NCI-H187 treated with DMSO at 0.1 percent for 48 hours (cell line): ENCODE results near the gene ETNPPL.

Experiments
- DNase-seq: peaks from one replicate; lab custom pipeline; 2025; lab: John Stamatoyannopoulos, UW

ETNPPL gene

DNA sequence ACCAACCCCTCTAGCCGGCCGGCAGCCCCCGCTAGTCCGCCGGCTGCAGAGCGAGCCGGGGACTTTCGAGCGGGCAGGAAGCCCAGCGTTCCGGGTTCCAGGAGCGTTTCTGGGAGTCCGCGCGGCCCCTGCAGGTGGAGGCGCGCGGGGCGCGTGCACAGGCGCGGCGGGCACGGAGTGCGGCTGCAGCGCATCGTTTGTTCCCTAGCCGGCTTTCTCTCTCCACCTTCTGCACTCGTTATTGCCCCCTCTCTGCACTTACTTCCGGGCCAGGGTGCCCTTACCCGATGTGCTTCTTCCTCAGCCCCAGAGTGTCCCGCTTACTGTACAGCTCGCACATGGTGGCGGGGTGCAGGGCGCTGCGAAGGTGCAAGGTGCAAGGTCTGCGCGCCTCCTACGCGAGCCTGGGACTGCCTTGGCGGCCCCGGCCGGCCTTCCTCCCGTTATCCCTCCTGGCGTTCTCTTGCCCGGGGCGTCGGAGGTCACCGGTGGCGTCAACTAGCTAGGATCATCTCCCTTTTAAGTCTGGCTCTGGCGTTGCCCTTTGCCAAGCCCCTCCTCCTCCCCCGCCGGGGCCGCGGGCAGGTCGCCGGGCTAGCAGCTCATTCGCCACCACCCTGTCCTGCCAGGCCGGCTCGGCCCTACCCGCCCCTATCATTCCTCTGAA is at the start of gene ETNPPL:
Gene ETNPPL (minus strand): TSS at position 495 of the 667 bp plus-strand sequence. CDS start 155 bp downstream, at position 340.
- no peak for DNase-seq

DNA sequence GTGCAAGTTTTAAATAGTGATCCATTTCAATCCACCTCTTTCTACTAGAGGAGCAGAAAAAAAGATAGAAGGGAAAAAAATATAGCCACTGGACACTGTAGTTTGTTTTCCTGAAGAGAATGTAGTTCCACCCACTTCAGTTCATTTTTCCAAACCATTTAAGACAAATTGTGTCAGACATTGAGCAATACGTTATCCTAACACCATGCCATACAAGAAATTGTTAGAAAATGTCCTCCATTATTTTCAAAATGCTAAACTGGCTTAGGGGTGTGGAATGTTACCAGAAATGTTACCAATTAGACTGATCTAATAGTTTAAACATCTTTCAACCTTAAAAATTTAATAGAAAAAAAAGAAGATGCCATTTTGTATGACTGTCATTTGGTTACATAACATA is 48.6 kb upstream of the ETNPPL start:
- no peak for DNase-seq

DNA sequence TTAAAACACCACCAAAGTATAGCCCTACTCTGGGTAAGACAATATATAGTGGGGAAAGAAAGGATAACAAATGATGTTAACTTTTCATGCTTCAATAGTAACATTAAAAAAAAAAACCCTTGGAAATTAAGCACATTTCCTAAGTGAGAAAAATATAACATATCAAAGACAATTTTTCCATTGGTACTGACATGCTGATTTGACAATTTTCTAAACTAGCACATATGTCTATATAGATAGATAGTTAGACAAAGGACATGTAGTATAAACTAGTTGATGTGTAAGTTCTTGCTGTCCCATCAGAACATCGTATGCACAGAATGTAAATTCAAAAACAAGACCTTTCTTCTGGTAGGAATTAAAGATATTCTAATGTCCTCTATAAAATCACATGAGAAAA is 47.2 kb upstream of the ETNPPL start:
- DNase-seq: no peak

GRCh38 chr4:108804648-108805273 is 41.9 kb upstream of the ETNPPL start:
- no peak for DNase-seq

GRCh38 chr4:108799306-108799705 is 36.5 kb upstream of the ETNPPL start:
- no peak for DNase-seq

DNA sequence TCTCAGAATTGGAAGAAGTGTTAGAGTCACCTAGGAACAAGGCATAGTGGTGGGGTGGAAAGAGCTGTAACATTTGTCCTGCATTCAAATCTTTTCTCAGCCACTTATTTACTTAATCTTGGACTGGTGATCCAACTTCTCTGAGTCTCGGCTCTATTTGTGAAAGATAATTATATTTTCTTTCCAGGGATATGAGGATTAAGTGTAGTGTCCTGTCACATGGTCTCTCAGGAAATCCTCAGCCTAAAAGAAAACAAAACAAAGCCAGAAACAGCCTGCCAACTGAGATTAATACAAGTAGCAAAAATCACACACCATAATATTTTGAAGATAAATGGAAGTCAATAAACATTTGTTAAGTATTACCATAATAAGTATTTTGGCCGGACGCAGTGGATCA is 33.3 kb upstream of the ETNPPL start:
- DNase-seq: no peak

DNA sequence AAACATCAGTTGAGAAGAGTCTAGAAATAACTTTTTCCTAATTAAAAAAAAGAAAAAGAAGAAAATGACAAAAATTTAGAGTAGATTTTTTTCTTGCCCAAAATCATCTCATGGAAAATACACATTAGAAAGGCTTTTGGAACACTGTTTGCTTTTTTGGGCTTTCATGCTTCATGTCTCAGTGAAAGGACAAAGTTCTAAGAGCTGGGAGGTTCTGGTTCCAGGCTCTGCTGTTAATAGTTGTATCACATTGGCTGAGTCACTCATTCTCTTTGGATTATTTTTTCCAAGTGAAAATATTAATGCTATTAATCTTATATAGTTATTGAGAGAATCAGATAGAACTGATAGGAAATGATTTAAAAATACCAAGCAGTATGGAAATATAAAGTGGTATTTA is 32.9 kb upstream of the ETNPPL start:
- no peak for DNase-seq

GRCh38 chr4:108794136-108794535 is 31.3 kb upstream of the ETNPPL start:
- no peak for DNase-seq

- no peak for DNase-seq
Measured at GRCh38 chr4:108793415-108793814, 30.6 kb upstream of the ETNPPL start.

DNA sequence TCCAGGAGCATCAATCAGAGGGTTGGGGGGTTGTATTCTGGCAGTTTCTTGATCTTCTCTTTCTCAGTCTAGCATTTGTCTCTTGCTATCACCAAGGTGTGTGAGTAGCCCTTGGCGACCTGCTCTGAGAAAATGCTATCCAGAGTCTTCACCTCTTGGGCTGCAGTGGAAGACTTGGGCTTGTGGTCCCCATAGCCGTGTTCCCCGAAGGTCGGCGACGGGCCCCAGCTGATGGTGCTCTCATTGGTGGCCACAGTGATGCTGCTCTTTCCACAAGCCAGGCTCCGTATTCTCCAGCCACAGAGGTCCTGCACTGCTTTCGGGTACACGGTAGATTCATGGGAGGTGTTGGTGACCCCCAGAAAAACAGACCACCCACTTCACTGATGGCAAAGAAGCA is 25.9 kb upstream of the ETNPPL start:
- no peak for DNase-seq

GRCh38 chr4:108787724-108788123 is 24.9 kb upstream of the ETNPPL start:
- no peak for DNase-seq

DNA sequence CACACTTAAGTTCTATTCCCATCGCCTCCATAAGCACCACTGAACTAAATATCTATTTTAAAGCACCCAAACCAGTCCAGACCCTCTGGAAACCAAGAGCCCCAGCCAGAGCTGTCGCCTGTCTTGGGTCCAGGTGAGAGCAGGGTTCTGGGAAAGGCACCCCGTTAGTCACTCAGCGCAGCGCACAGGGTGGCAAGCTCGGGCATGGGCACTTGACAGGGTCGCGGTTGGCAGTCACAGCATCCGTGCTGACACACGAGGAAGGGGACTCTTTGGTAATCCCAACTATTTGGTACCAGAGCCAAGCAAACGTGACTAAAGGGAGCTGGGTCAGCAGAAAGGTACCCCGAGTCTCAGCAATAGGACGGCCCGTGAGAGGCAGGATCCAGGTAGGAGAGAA is 24.3 kb upstream of the ETNPPL start:
- no peak for DNase-seq

DNA sequence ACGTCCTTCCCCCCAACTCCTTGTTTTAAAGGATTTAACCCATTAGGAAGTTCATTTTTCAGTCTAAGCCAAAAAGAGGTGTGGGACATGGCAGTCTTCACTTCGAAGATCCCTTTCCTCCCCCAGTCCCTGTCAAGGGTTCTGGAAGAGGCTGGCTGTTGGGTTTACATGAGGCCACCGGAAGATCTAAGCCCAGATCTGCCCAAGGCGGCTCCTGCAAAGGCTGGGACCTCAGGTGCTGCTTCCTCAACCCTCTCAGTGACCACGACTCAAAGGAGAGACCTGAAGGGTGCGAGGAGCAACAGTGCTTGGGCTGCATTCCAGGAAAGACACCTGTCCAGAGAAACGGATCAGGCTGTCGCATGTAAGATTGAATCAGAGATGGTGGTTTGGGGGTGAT is 23.5 kb upstream of the ETNPPL start:
- no peak for DNase-seq

DNA sequence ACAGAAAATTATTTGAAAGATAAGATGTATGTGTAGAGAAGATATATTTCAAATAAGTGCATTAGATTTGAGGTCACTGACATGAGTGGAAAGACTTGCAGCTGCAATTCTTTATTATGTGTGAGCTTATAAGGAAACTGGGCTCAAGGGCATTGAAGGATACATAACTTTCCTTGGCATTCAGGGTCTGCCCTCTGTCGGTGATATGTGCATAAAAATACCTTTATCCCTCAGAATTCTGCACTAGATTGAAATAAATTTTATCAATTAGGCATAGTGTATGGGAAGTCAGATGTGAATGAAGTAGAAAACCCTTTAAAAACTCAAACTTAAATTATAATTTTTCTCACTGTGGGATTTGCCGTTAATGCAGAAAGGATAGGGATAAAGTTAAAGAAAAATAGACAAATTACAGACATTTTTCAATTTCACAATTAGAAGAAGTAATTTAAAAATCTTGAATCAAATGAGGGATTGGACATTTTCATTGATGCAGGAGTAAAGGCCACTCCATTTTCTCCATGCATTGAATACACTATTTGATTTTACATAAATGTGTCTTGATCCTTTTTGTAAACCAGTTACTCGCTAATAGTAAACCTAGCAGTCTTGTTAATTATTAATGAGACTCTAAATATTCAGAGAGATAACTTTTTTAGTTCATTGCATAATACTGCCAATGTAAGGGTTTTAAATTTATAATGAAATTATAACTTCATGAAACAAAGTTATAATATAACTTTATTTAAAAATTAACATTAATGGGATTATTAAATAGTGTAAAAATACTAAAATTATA is 21.0 kb upstream of the ETNPPL start:
- no peak for DNase-seq

- no peak for DNase-seq
Measured at GRCh38 chr4:108779958-108780357, 17.1 kb upstream of the ETNPPL start.

GRCh38 chr4:108777388-108777787 is 14.5 kb upstream of the ETNPPL start:
- DNase-seq: no peak

- DNase-seq: no peak
Measured at GRCh38 chr4:108775921-108776320, 13.1 kb upstream of the ETNPPL start.

DNA sequence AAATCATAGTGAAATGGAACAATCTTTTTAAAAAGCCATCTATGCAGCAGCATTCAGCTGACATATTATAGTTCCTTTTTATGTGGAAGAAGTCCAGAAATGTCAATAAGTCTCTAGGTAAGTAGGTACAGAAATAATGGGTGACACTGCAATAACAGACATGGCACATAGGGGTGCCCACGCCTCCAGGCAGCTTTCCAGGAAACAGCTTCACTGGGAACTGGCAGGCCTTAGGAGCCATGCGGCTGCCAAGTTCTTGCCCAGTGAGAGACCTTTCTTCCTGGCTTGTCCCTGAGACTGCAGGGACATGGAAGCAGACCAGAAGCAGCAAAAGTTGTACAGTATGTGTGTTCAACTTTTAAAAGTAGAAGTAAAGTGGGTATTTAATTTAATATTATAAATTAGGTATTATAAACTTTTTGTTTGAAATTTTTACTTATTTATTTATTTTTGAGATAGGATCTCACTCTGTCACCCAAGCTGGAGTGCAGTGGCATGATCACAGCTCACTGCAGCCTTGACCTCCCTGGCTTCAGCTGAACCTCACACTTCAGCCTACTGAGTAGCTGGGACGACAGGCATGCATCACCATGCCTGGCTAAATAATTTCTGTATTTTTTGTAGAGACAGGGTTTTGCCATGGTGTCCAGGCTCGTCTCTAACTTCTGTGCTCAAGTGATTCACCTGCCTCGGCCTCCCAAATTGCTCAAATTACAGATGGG is 12.1 kb upstream of the ETNPPL start:
- no peak for DNase-seq

- DNase-seq: no peak
Measured at GRCh38 chr4:108772402-108772801, 9.5 kb upstream of the ETNPPL start.

DNA sequence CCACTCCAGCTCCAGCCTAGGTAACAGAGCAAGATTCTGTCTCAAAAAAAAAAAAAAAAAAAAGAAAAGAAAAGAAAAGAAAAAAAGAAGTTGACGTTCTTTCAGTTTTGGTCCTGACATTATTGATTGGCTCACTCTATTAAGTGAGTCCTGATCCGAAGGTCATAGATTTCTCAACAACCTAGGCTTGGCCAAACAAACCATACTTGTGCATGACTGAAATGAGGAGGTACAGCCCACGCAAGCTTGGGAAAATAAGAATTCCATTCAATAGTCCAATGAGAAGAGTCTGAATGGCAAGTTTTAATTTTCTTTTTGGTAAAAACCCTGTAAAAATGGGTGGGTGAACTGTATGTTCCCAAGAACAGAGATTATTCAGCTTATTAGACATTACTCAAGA is 3.2 kb upstream of the ETNPPL start:
- DNase-seq: no peak

- DNase-seq: no peak
Measured at GRCh38 chr4:108763986-108764385, 1.1 kb upstream of the ETNPPL start.

DNA sequence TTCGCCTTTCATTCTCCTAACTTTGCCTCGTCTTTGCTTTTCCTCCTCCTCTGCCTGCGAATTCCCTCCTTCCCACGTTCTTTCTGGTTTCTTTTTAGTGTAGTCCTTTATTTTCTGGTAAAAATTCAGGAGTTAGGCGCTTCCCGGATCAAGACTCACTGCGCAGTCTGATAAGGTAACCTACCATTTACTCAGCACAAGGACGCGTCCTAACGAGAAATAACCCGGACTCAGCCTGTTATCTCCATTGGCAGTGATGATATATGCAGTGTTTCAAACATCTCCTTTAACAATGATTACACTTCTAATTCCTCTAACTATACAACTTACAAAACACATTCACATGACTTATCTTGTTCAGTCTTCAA is 357 bp upstream of the ETNPPL start:
- DNase-seq: no peak

- DNase-seq: no peak
Measured at GRCh38 chr4:108758498-108758897, 4.4 kb downstream of the ETNPPL start.
